Nephron progenitor cell (in vitro differentiated cells): ENCODE measurements around the gene HAGHL.

ENCODE experiments used
- DNase-seq: peaks from one replicate; pipeline ENCODE4 v3.0.0; 2021
- H3K27ac Mint-ChIP-seq: 2 replicates; pipeline ENCODE4 v1.8.0; 2021; ENCODE audit warnings: mild to moderate bottlenecking, moderate library complexity, mixed read lengths
- H3K27me3 Mint-ChIP-seq: 2 replicates; pipeline ENCODE4 v1.8.0; 2021; ENCODE audit warnings: mild to moderate bottlenecking, low read depth, mixed read lengths; ENCODE audit not compliant: poor library complexity
- H3K36me3 Mint-ChIP-seq: 2 replicates; pipeline ENCODE4 v1.8.0; 2021; ENCODE audit warnings: low read depth, mixed read lengths
- H3K4me1 Mint-ChIP-seq: 2 replicates; pipeline ENCODE4 v1.8.0; 2021; ENCODE audit warnings: mixed read lengths
- H3K4me3 Mint-ChIP-seq: 2 replicates; pipeline ENCODE4 v1.8.0; 2021; ENCODE audit warnings: mild to moderate bottlenecking, moderate library complexity, mixed read lengths
- H3K9me3 Mint-ChIP-seq: 2 replicates; pipeline ENCODE4 v1.8.0; 2021; ENCODE audit warnings: mild to moderate bottlenecking, moderate library complexity, mixed read lengths
- TF ChIP-seq, protein P1 (sequence below): fragments of 200-600 bp; sonication (generic); IDR thresholded peaks from 2 replicates; pipeline ENCODE4 v1.5.0; 2021; ENCODE audit warnings: antibody characterized with exemption

HAGHL gene

DNA sequence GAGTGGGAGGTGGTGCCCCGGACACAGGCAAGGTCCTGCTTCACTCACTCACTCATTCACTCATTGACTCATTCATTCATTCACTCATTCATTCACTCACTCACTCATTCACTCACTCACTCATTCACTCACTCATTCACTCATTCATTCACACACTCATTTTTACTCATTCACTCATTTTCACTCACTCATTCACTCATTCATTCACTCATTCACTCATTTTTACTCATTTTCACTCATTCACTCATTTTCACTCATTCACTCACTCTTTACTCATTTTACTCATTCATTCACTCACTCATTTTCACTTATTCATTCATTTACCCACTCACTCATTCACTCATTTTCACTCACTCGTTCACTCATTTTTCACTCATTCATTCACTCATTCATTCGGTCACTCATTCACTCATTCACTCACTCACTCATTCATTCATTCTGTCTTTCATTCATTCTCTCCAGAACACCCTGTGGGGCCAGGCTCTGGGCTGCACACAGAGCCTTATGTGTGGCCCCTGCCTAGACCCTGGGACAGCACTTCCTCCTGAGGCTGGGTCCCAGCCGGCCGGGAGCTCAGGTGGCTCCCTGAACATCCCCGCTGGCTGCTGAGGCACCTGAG, 52.1 kb downstream of the HAGHL start:
- TF ChIP-seq, protein P1, sequence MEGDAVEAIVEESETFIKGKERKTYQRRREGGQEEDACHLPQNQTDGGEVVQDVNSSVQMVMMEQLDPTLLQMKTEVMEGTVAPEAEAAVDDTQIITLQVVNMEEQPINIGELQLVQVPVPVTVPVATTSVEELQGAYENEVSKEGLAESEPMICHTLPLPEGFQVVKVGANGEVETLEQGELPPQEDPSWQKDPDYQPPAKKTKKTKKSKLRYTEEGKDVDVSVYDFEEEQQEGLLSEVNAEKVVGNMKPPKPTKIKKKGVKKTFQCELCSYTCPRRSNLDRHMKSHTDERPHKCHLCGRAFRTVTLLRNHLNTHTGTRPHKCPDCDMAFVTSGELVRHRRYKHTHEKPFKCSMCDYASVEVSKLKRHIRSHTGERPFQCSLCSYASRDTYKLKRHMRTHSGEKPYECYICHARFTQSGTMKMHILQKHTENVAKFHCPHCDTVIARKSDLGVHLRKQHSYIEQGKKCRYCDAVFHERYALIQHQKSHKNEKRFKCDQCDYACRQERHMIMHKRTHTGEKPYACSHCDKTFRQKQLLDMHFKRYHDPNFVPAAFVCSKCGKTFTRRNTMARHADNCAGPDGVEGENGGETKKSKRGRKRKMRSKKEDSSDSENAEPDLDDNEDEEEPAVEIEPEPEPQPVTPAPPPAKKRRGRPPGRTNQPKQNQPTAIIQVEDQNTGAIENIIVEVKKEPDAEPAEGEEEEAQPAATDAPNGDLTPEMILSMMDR, result no peak
- Mint-ChIP-seq H3K9me3 (no peaks in the 10 kb centered on the region), H3K4me3 (no peak overlapping the region), H3K36me3 (no peaks in the 10 kb centered on the region), H3K4me1 (peaks cover 8% of the 10 kb centered on the region), H3K27ac (no peak overlapping the region), H3K27me3 (peaks cover 9% of the 10 kb centered on the region)
- DNase-seq, result no peak
